Retinal pigment epithelial cell (primary cell): Measurements from ENCODE around the gene SLC6A16.

ENCODE experiments used
- DNase-seq: peaks from one replicate; pipeline ENCODE4 v3.0.0-alpha.2; 2010; ENCODE audit warnings: low read depth
- H3K4me3 ChIP-seq: 2 replicates; pipeline ENCODE4 v1.5.1; 2011; ENCODE audit warnings: mild to moderate bottlenecking, low read length, control low read depth, moderate library complexity
- CTCF ChIP-seq: conservative IDR thresholded peaks from 2 replicates; pipeline ENCODE4 v1.5.1; 2011; ENCODE audit warnings: low read depth, low read length, control low read depth, inconsistent platforms

Gene SLC6A16

GRCh38 chr19:49249933-49250332, 75.1 kb downstream of the SLC6A16 start:
- no peak for TF ChIP-seq CTCF
- no peak for DNase-seq
- H3K4me3 ChIP-seq, result no peak overlapping the region

DNA sequence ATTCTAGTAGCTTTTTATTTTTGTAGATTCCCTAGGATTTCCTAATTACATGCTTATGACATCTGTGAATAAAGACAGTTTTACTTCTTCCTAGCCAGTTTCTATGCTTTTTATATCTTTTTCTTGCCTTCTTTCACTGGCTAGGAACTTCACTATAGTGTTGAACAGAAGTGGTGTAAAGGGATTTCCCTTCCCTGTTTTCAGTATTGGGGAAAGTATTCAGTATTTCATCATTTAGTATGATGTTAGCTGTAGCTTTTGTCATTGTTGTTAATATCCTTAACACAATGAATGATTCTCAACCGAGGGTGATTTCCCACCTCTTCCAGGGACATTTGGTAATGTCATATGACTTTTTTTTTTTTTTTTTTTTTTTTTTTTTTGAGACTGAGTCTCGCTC, 77.3 kb downstream of the SLC6A16 start:
- no peak for DNase-seq
- H3K4me3 ChIP-seq, result no peak overlapping the region
- TF ChIP-seq CTCF, result no peak

- no peak for TF ChIP-seq CTCF
- no peak for DNase-seq
Measured at GRCh38 chr19:49244256-49244655, 80.7 kb downstream of the SLC6A16 start.

DNA sequence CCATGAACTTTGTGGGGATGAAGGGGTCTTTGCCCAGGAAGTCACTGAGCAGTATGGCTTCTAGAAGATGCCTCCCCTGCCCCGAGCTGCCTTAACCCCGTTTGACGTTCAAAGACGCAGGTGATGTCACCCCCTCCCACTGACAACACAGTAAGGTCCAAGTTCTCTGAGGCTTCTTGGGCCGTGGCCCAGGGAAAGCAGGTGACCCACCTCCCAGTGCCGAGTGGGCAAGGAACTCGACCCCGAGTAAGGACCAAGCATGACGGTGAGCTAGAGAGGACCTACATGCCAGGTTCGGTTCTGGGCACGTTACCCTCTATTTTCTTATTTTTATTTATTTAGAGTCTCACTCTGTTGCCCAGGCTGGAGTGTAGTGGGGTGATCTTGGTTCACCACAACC, 81.3 kb downstream of the SLC6A16 start:
- no peak for TF ChIP-seq CTCF
- no peak overlapping the region for H3K4me3 ChIP-seq
- no peak for DNase-seq

More at GRCh38 chr19:49244256-49244655, 80.7 kb downstream of the SLC6A16 start:
- no peak overlapping the region for H3K4me3 ChIP-seq

DNA sequence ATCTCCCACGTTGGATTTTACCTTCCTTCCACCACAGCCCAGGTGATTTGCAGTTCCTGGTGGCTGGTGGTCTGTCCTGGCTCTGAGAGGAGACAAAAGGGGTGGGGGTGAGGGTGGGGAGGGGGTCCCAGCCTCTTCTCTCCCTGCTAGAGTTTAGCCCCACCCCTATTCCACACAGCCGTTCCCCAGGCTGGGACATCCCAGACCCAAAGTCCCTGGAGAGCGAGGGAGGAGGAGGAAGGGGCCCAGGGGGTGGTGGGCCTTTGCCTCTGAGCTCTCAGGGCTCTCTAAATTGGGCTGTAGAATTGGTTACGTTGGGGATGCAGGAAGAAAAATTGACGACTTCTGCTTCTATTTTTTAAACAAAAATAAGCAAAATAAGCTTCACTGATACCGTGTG, 81.9 kb downstream of the SLC6A16 start:
- no peak overlapping the region for H3K4me3 ChIP-seq
- DNase-seq, result no peak
- TF ChIP-seq CTCF, result no peak

GRCh38 chr19:49241769-49242168, 83.2 kb downstream of the SLC6A16 start:
- DNase-seq, result no peak
- no peak for TF ChIP-seq CTCF
- no peak overlapping the region for H3K4me3 ChIP-seq
